Measurements from ENCODE around the gene ADAMTS2. TPM values are rescaled to one million over a fixed set of nuclear protein-coding genes. Genes with fewer than 3 reads are reported as not detected.

The ADAMTS2 gene
- total and polyA plus RNA-seq, 2 experiments from 2014 or later, result 1.6 to 8.1 TPM

DNA sequence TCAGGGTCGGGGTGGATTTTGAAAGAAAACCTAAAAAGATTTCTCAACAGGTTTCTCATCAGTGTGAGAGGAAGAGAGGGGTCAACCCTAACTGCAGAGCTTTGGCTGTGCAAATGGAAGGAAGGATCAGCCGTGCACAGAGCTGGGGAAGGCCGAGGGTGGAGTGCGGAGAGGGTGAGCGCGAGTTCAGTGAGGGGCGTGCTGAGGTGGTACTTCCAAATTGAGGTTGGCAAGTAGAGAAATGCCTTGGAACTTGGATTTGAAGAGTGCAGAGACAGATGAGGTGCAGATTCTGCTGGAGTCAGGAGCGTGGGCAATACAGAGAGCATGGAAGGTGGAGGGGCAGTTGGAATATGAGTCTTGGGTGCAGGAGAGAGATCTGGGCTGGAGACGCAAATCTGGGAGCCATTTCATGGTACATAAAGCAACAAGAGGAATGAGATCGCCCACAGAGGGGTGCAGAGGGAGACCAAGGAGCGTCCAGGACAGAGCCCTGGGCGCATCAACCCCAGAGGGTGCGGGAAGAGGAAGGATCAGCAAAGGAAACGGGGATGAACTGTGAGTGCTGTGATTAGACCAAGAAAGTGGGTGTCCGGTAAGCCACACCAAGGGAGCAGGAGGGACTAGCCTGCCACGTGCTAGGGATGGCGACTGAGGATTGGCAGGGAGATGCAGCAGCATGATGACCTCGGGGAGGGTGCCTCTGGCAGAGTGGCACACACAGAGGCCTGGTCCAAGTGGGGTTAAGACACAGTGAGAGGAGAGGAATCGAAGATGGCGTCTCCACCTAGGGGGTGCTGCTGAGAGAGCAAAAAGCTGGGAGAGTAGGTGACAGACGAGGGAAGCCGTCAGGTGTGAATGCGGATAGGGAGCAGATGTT, 105.8 kb downstream of the ADAMTS2 start:
- H3K4me1 ChIP-seq (ENCODE audit: insufficient read depth), result peaks cover 13% of the 10 kb centered on the region; the same call in 1 of the 2 replicates
- no peak overlapping the region for H2AFZ ChIP-seq
- Mint-ChIP-seq H3K27ac (no peak overlapping the region), H3K27me3 (ENCODE audit: insufficient read depth, low read depth, poor library complexity) (peaks cover 16% of the 10 kb centered on the region), H3K4me3 (no peak overlapping the region), H3K36me3 (ENCODE audit: low read depth) (peaks cover 9% of the 10 kb centered on the region; the same call in 2 of the 3 replicates), H3K9me3 (peaks cover 19% of the 10 kb centered on the region), H3K4me1 (peaks cover 20% of the 10 kb centered on the region)
- H3K27ac ChIP-seq (ENCODE audit: low read depth), result no peak overlapping the region
- ATAC-seq, result no peak
- TF ChIP-seq CREB1 (CRISPR knock-in tag; IDR thresholded peaks at IDR 0.05; ENCODE audit: low read depth) (no peak), POLR2AphosphoS5 (IDR thresholded peaks at IDR 0.05; ENCODE audit: low read depth) (no peak), STAT1 (IDR thresholded peaks at IDR 0.05; ENCODE audit: unreplicated experiment) (no peak), ZNF331 (CRISPR knock-in tag; IDR thresholded peaks at IDR 0.05; ENCODE audit: low read depth) (no peak), EZH2 (IDR thresholded peaks at IDR 0.05; ENCODE audit: low read depth, unreplicated experiment) (no peak), ZNF114 (CRISPR knock-in tag; IDR thresholded peaks at IDR 0.05) (no peak)
- TF ChIP-seq, protein P1, sequence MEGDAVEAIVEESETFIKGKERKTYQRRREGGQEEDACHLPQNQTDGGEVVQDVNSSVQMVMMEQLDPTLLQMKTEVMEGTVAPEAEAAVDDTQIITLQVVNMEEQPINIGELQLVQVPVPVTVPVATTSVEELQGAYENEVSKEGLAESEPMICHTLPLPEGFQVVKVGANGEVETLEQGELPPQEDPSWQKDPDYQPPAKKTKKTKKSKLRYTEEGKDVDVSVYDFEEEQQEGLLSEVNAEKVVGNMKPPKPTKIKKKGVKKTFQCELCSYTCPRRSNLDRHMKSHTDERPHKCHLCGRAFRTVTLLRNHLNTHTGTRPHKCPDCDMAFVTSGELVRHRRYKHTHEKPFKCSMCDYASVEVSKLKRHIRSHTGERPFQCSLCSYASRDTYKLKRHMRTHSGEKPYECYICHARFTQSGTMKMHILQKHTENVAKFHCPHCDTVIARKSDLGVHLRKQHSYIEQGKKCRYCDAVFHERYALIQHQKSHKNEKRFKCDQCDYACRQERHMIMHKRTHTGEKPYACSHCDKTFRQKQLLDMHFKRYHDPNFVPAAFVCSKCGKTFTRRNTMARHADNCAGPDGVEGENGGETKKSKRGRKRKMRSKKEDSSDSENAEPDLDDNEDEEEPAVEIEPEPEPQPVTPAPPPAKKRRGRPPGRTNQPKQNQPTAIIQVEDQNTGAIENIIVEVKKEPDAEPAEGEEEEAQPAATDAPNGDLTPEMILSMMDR (conservative IDR thresholded peaks at IDR 0.05; ENCODE audit: low read depth in 2 of 2), result 0 out of 4 replicates have a peak, but pooled peaks of 1 of the 2 experiments have one; percentile 11
- H3K36me3 ChIP-seq (ENCODE audit: insufficient read depth), result no peaks in the 10 kb centered on the region
- no peaks in the 10 kb centered on the region for H3K9me2 ChIP-seq (ENCODE audit: insufficient read depth)
- H4K20me1 ChIP-seq (replicated peaks; ENCODE audit: insufficient read depth), result no peaks in the 10 kb centered on the region
- H3K4me2 ChIP-seq, result no peak overlapping the region
- no peaks in the 10 kb centered on the region for H3F3A ChIP-seq (replicated peaks; ENCODE audit: low read depth)
- no peaks in the 10 kb centered on the region for H3K79me2 ChIP-seq (replicated peaks; ENCODE audit: insufficient read depth)
- no peaks in the 10 kb centered on the region for H3K27me3 ChIP-seq (ENCODE audit: insufficient read depth)
- no peak overlapping the region for H3K4me3 ChIP-seq
- no peak for DNase-seq (ENCODE audit: low spot score)

DNA sequence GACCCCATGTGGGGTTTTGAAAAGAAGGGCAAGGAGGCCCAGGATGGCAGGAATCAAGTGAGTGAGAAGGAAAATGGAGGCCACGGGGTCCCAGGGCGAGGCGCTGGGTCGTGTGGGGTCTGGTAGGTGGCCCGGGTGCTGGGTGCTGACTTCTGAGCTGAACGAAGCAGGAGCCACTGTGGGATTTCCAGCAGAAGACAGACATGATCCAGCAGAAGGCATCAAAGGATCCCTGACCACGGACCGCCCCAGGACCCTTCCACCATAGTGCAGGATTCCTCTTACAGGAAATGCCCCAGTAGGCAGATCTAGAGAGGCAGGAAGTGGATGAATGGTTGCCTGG, 106.7 kb downstream of the ADAMTS2 start:
- H3K4me2 ChIP-seq, result no peak overlapping the region
- H3K4me1 ChIP-seq (ENCODE audit: insufficient read depth), result peaks cover 7% of the 10 kb centered on the region; the same call in 1 of the 2 replicates
- H3K27me3 Mint-ChIP-seq (ENCODE audit: insufficient read depth, low read depth, poor library complexity), result peaks cover 16% of the 10 kb centered on the region
- DNase-seq (ENCODE audit: low spot score) (no peak), ATAC-seq (no peak)
- H3K9me2 ChIP-seq (ENCODE audit: insufficient read depth), result no peaks in the 10 kb centered on the region
- H3F3A ChIP-seq (replicated peaks; ENCODE audit: low read depth), result no peaks in the 10 kb centered on the region
- H3K27me3 ChIP-seq (ENCODE audit: insufficient read depth), result no peaks in the 10 kb centered on the region
- no peak overlapping the region for H3K4me3 ChIP-seq
- no peak for TF ChIP-seq ZNF331 (CRISPR knock-in tag; IDR thresholded peaks at IDR 0.05; ENCODE audit: low read depth)
- H3K36me3 Mint-ChIP-seq (ENCODE audit: low read depth), result peaks cover 9% of the 10 kb centered on the region; the same call in 2 of the 3 replicates
- H3K27ac ChIP-seq (ENCODE audit: low read depth), result no peak overlapping the region
- no peak overlapping the region for H2AFZ ChIP-seq
- H3K27ac Mint-ChIP-seq, result no peak overlapping the region
- peaks cover 19% of the 10 kb centered on the region for H3K9me3 Mint-ChIP-seq
- peaks cover 25% of the 10 kb centered on the region for H3K4me1 Mint-ChIP-seq
- no peak overlapping the region for H3K4me3 Mint-ChIP-seq
- H4K20me1 ChIP-seq (replicated peaks; ENCODE audit: insufficient read depth), result no peaks in the 10 kb centered on the region
- no peaks in the 10 kb centered on the region for H3K79me2 ChIP-seq (replicated peaks; ENCODE audit: insufficient read depth)
- no peaks in the 10 kb centered on the region for H3K36me3 ChIP-seq (ENCODE audit: insufficient read depth)

Measured in GM23338 (cell line).